Body of pancreas (tissue), 4 donors: Measurements from ENCODE around the gene CD244.

Source experiments
- POLR2A ChIP-seq, 3 donors: fragments of 450-650 bp; IDR thresholded peaks; one replicate each; pipeline ENCODE4 v1.6.1; 2016; ENCODE audit warnings: antibody characterized with exemption in 3 of 3, mild to moderate bottlenecking in 2 of 3
- TF ChIP-seq, protein P1 (sequence below), 7 experiments: fragments of 450-650 bp in 4 of 7; fragments of 200-600 bp in 3 of 7; sonication (generic) in 3 of 7; IDR thresholded peaks; one replicate each; pipeline ENCODE4 v1.5.1; 2016 to 2019; ENCODE audit warnings: antibody characterized with exemption in 7 of 7

DNA sequence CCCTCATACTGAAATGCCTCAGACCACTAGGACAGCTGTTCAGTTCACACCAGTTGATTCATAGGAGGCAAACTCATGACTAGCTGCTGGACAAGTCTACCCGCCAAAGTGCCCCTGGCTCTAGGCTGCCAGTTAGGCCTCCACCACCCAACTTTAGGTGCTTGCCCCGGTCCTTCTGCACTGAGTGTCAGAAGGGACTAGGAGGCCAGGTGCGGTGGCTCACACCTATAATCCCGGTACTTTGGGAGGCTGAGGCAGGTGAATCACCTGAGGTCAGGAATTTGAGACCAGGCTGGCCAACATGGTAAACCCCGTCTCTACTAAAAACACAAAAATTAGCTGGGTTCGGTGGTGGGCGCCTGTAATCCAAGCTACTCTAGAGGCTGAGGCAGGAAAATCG lies 47.8 kb downstream of the CD244 start:
- TF ChIP-seq, protein P1, sequence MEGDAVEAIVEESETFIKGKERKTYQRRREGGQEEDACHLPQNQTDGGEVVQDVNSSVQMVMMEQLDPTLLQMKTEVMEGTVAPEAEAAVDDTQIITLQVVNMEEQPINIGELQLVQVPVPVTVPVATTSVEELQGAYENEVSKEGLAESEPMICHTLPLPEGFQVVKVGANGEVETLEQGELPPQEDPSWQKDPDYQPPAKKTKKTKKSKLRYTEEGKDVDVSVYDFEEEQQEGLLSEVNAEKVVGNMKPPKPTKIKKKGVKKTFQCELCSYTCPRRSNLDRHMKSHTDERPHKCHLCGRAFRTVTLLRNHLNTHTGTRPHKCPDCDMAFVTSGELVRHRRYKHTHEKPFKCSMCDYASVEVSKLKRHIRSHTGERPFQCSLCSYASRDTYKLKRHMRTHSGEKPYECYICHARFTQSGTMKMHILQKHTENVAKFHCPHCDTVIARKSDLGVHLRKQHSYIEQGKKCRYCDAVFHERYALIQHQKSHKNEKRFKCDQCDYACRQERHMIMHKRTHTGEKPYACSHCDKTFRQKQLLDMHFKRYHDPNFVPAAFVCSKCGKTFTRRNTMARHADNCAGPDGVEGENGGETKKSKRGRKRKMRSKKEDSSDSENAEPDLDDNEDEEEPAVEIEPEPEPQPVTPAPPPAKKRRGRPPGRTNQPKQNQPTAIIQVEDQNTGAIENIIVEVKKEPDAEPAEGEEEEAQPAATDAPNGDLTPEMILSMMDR (IDR thresholded peaks at IDR 0.05), result no peak
- no peak for TF ChIP-seq POLR2A (IDR thresholded peaks at IDR 0.05)
